ENCODE results near the gene SLC29A1. TPM values are rescaled to one million over a fixed set of nuclear protein-coding genes. Genes with fewer than 3 reads are reported as not detected.

Gene SLC29A1
- total and polyA plus RNA-seq, 2 of the 8 experiments (the other 6 are each of a cell fraction or from before 2014, with no cell fraction given) = 187 to 558 TPM

DNA sequence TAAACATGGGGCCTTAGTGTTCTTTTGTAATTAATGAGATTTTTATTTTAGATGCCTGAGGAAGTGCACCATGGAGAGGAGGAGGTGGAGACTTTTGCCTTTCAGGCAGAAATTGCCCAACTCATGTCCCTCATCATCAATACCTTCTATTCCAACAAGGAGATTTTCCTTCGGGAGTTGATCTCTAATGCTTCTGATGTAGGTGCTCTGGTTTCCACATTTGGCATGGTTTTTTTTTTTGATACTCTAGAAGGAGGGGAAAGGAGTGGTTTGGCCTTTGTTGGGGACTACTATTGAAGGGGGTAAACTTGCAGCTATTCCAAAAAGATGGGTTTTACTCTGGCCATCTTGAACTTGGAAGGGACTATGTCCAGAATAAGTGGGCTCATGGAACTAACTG, 25.2 kb downstream of the SLC29A1 start (continued):
- TF ChIP-seq NRF1 (IDR thresholded peaks at IDR 0.05; ENCODE audit: low read depth, low read length) (no peak), PHF8 (conservative IDR thresholded peaks at IDR 0.05; ENCODE audit: low read depth, low read length) (no peak), CHD1 (IDR thresholded peaks at IDR 0.05; ENCODE audit: low read depth, low read length) (no peak), KDM1A (IDR thresholded peaks at IDR 0.05; ENCODE audit: borderline replicate concordance, low read length) (no peak), NANOG (IDR thresholded peaks at IDR 0.05; ENCODE audit: insufficient read depth, low read depth, low read length, poor library complexity, severe bottlenecking) (no peak)
